GM12878 (cell line): Measurements from ENCODE around the gene ZCCHC2. TPM values are rescaled to one million over a fixed set of nuclear protein-coding genes. Genes with fewer than 3 reads are reported as not detected.
A peak's percentile ranks its signal among the peaks of the same experiment; 100 is the strongest.

Experiments
- ATAC-seq: fragments of 200-7000 bp; cut with Tn5 transposase; 3 replicates; pipeline ENCODE4 v1.9.1; 2020; ENCODE audit warnings: mild to moderate bottlenecking, moderate library complexity
- BruUV-seq: library from RNA; stranded (reverse); fragments of 400-500 nt; replicated peaks from 2 replicates; lab custom pipeline; 2021; lab: Mats Ljungman, UMichigan
- CTCF ChIA-PET: fragments of 300-600 bp; sonication (Branson Sonifier 250); formaldehyde crosslinking; extraction: SDS; loops from one replicate; lab custom pipeline; 2021; ENCODE audit warnings: inconsistent platforms; lab: Yijun Ruan, JAX
- POLR2A ChIA-PET: fragments of 350-600 bp; formaldehyde crosslinking; extraction: SDS; loops from one replicate; lab custom pipeline; 2021; ENCODE audit warnings: inconsistent platforms; lab: Charles Lee
- RAD21 ChIA-PET: fragments of 300-600 bp; sonication (Branson Sonifier 250); formaldehyde crosslinking; loops from one replicate; lab custom pipeline; 2023; ENCODE audit warnings: antibody characterized with exemption; ENCODE audit not compliant: unreplicated experiment; lab: Charles Lee
- SMC1A ChIA-PET: fragments of 300-600 bp; sonication (Branson Sonifier 250); formaldehyde crosslinking; loops from one replicate; lab custom pipeline; 2023; ENCODE audit not compliant: unreplicated experiment, uncharacterized antibody; lab: Charles Lee
- DNase-seq: peaks from one replicate; pipeline ENCODE4 v3.0.0-alpha.2; 2011; ENCODE audit warnings: low read depth, low spot score
- FAIRE-seq: peaks from 3 replicates; lab custom pipeline; 2011; peaks lifted over from hg19 to GRCh38; lab: Jason Lieb, UNC
- H2AFZ ChIP-seq: 2 replicates; pipeline ENCODE4 v1.6.0; 2011; ENCODE audit warnings: low read depth, low read length, control low read depth; ENCODE audit not compliant: control insufficient read depth
- H3K27ac ChIP-seq: 2 replicates; pipeline ENCODE4 v1.5.1; 2011; ENCODE audit warnings: control low read depth; ENCODE audit not compliant: control insufficient read depth, insufficient read depth
- H3K27me3 ChIP-seq, 2 experiments: replicated peaks in 1 of 2; 2 replicates each; pipeline versions ENCODE4 v1.6.0 to v1.6.1; 2011; ENCODE audit warnings: low read length in 1 of 2; ENCODE audit not compliant: control insufficient read depth in 2 of 2, insufficient read depth in 2 of 2
- H3K36me3 ChIP-seq, 2 experiments: 2 replicates each; pipeline ENCODE4 v1.5.1; 2011; ENCODE audit warnings: low read length in 1 of 2; ENCODE audit not compliant: control insufficient read depth in 2 of 2, insufficient read depth in 2 of 2
- H3K4me1 ChIP-seq: 2 replicates; pipeline ENCODE4 v1.6.1; 2011; ENCODE audit warnings: mild to moderate bottlenecking, low read length, moderate library complexity, mixed read lengths; ENCODE audit not compliant: control insufficient read depth, insufficient read depth
- H3K4me2 ChIP-seq: 2 replicates; pipeline ENCODE4 v1.6.0; 2011; ENCODE audit warnings: control low read depth; ENCODE audit not compliant: control insufficient read depth, insufficient read depth
- H3K4me3 ChIP-seq: fragments of 200-600 bp; sonication (generic); 2 replicates; pipeline ENCODE4 v1.5.1; 2016
- H3K79me2 ChIP-seq: 2 replicates; pipeline ENCODE4 v1.6.0; 2011; ENCODE audit warnings: low read length; ENCODE audit not compliant: control insufficient read depth, insufficient read depth
- H3K9ac ChIP-seq: 2 replicates; pipeline ENCODE4 v1.8.0; 2011; ENCODE audit warnings: low read length, control low read depth, mixed read lengths; ENCODE audit not compliant: control insufficient read depth, insufficient read depth
- H3K9me3 ChIP-seq: replicated peaks from 3 replicates; pipeline ENCODE4 v1.5.1; 2011; ENCODE audit warnings: mild to moderate bottlenecking, low read length; ENCODE audit not compliant: control insufficient read depth, insufficient read depth
- H4K20me1 ChIP-seq: 2 replicates; pipeline ENCODE4 v1.6.0; 2011; ENCODE audit not compliant: control insufficient read depth, insufficient read depth
- ATF3 ChIP-seq: IDR thresholded peaks from 2 replicates; pipeline ENCODE4 v1.6.1; 2011; ENCODE audit warnings: low read depth, mild to moderate bottlenecking, low read length, moderate library complexity, borderline replicate concordance; ENCODE audit errors: extremely low read depth
- BACH1 ChIP-seq: fragments of 450-650 bp; IDR thresholded peaks from 2 replicates; pipeline ENCODE4 v1.6.1; 2017; ENCODE audit warnings: mild to moderate bottlenecking, borderline replicate concordance
- BHLHE40 ChIP-seq, 2 experiments: fragments of 450-650 bp in 1 of 2; IDR thresholded peaks; 2 replicates each; pipeline ENCODE4 v1.6.1; 2011 to 2017; ENCODE audit warnings: low read depth in 2 of 2, borderline replicate concordance in 1 of 2, improper control_type of control experiment in 1 of 2, low read length in 1 of 2, mild to moderate bottlenecking in 1 of 2
- CREB1 ChIP-seq: IDR thresholded peaks from 2 replicates; pipeline ENCODE4 v1.6.1; 2012; ENCODE audit warnings: low read depth, mild to moderate bottlenecking, inconsistent platforms
- CTCF ChIP-seq, 3 experiments: IDR thresholded peaks in 2 of 3; conservative IDR thresholded peaks in 1 of 3; 2 replicates each; pipeline ENCODE4 v1.5.1; 2011; ENCODE audit warnings: low read depth in 3 of 3, low read length in 3 of 3, mild to moderate bottlenecking in 3 of 3, control low read depth in 2 of 3, moderate library complexity in 2 of 3, inconsistent platforms in 1 of 3, mixed read lengths in 1 of 3; ENCODE audit not compliant: control insufficient read depth in 2 of 3, insufficient read depth in 1 of 3; ENCODE audit errors: extremely low read depth in 1 of 3
- EGR1 ChIP-seq, 2 experiments: IDR thresholded peaks; 1 replicate in 1 of 2; 2 replicates in 1 of 2; pipeline ENCODE4 v1.6.1; 2011 to 2012; ENCODE audit warnings: low read depth in 2 of 2, low read length in 2 of 2, borderline replicate concordance in 1 of 2, mild to moderate bottlenecking in 1 of 2, moderate library complexity in 1 of 2
- ESRRA ChIP-seq: IDR thresholded peaks from 2 replicates; pipeline ENCODE4 v1.6.1; 2012; ENCODE audit warnings: mild to moderate bottlenecking, low read length, improper control_type of control experiment
- IRF3 ChIP-seq: fragments of 450-650 bp; IDR thresholded peaks from 2 replicates; pipeline ENCODE4 v1.6.1; 2014; ENCODE audit warnings: mild to moderate bottlenecking
- IRF4 ChIP-seq: IDR thresholded peaks from 2 replicates; pipeline ENCODE4 v1.6.1; 2011; ENCODE audit warnings: low read depth, low read length
- KAT2A ChIP-seq: conservative IDR thresholded peaks from 2 replicates; pipeline ENCODE4 v1.6.1; 2011; ENCODE audit warnings: low read depth, low read length; ENCODE audit not compliant: control insufficient read depth
- KLF5 ChIP-seq: fragments of 450-650 bp; IDR thresholded peaks from 2 replicates; pipeline ENCODE4 v1.6.1; 2014; ENCODE audit warnings: mild to moderate bottlenecking; ENCODE audit not compliant: partially characterized antibody
- NFYA ChIP-seq: IDR thresholded peaks from 2 replicates; pipeline ENCODE4 v1.6.1; 2011; ENCODE audit warnings: low read depth, mild to moderate bottlenecking, low read length, improper control_type of control experiment, borderline replicate concordance
- RB1 ChIP-seq: fragments of 450-650 bp; formaldehyde crosslinking; IDR thresholded peaks from 2 replicates; pipeline ENCODE4 v1.6.1; 2017; ENCODE audit warnings: mild to moderate bottlenecking, borderline replicate concordance
- RFX5 ChIP-seq: IDR thresholded peaks from 2 replicates; pipeline ENCODE4 v1.6.1; 2011; ENCODE audit warnings: low read depth, low read length, improper control_type of control experiment
- SMC3 ChIP-seq: IDR thresholded peaks from 2 replicates; pipeline ENCODE4 v1.6.1; 2011; ENCODE audit warnings: low read length, improper control_type of control experiment, borderline replicate concordance
- STAT1 ChIP-seq: fragments of 450-650 bp; conservative IDR thresholded peaks from 2 replicates; pipeline ENCODE4 v1.6.1; 2014; ENCODE audit warnings: antibody characterized with exemption, mild to moderate bottlenecking
- YY1 ChIP-seq: IDR thresholded peaks from 2 replicates; pipeline ENCODE4 v1.6.1; 2011; ENCODE audit warnings: low read depth, mild to moderate bottlenecking, low read length
- WGBS: methylation state at CpG from one replicate; pipeline ENCODE4 v1.1.6; 2016; ENCODE audit warnings: low lambda C conversion rate; ENCODE audit not compliant: insufficient replicate concordance, insufficient coverage; ENCODE audit errors: missing lambda C conversion rate; 5-methylcytosine and 5-hydroxymethylcytosine counted together
- in situ Hi-C: fragments of 300-500 bp; cut with MboI; formaldehyde crosslinking; loops from 9 replicates; pipeline ENCODE4 v1.14.3; 2018; ENCODE audit warnings: mixed read lengths
- intact Hi-C: fragments of 100-400 bp; cut with micrococcal nuclease; formaldehyde crosslinking; loops from one replicate; pipeline ENCODE4 v1.14.2; 2022; ENCODE audit not compliant: unreplicated experiment
- polyA plus RNA-seq, 11 experiments: library from polyadenylated mRNA; depleted of rRNA in 4 of 11; unstranded in 6 of 11; stranded (reverse) in 5 of 11; fragments of >200 nt; fragmentation: Nextera tagmentation in 4 of 11; fragmentation: Illumina TruSeq in 1 of 11; extraction: Ambion mirVana in 4 of 11; extraction: Trizol in 1 of 11; gene quantifications; 1 replicate in 1 of 11; 2 replicates in 10 of 11; pipeline versions ENCODE4 v1.2.1 to v1.2.3, GENCODE V29; 2011 to 2016; ENCODE audit warnings: inconsistent platforms in 2 of 11, missing spikeins in 2 of 11, low read depth in 1 of 11
- total RNA-seq, 4 experiments: library from RNA; depleted of rRNA in 3 of 4; stranded (reverse); fragments of >200 nt in 3 of 4; fragmentation: Illumina TruSeq in 1 of 4; extraction: Trizol in 1 of 4; gene quantifications; 2 replicates each; pipeline versions ENCODE4 v1.2.1 to v1.2.3, GENCODE V29; 2013 to 2021

ZCCHC2 gene
- total and polyA plus RNA-seq, 10 of the 15 experiments (the other 5 are each of a cell fraction or from before 2014, with no cell fraction given), result 1.7 to 17.4 (median 8.6) TPM

GRCh38 chr18:62586151-62586774, 63.4 kb downstream of the ZCCHC2 start:
- no peaks in the 10 kb centered on the region for H3K9me3 ChIP-seq
- H3K4me1 ChIP-seq, result peaks cover 21% of the 10 kb centered on the region
- BruUV-seq, result no TSS peak
- H3K9ac ChIP-seq, result no peak overlapping the region
- DNase-seq (peak; percentile 34), ATAC-seq (peak; percentile 89), FAIRE-seq (peak; percentile 71)
- intact Hi-C loops (loop anchor here (1.0 to 10.0 kb wide), 5 partner anchors 51 to 396 kb away; partner anchors contain the start of gene TNFRSF11A), in situ Hi-C loops (no loop called here)
- RAD21 ChIA-PET, result interaction anchor here (1.2 to 2.9 kb wide), 6 partner anchors 8 to 396 kb away, joined by 3 to 14 read pairs (median 6); partner anchors contain the start of gene PHLPP1
- peak overlapping the region; percentile 40 for H2AFZ ChIP-seq
- H3K79me2 ChIP-seq, result no peaks in the 10 kb centered on the region
- SMC1A ChIA-PET, result interaction anchor here (0.6 to 3.3 kb wide), 13 partner anchors 8 to 854 kb away, joined by 3 to 22 read pairs (median 3); no protein-coding TSS in a partner anchor
- POLR2A ChIA-PET, result interaction anchor here (0.6 kb wide), 1 partner anchor 304 kb away, joined by 3 read pairs; no protein-coding TSS in a partner anchor
- 0 out of 2 replicates have a peak overlapping the region, but pooled peaks have one; percentile 33 for H3K4me3 ChIP-seq
- CTCF ChIA-PET, result interaction anchor here (0.6 to 6.6 kb wide), 43 partner anchors 9 to 662 kb away, joined by 3 to 66 read pairs (median 4); partner anchors contain the start of gene PHLPP1
- H3K4me2 ChIP-seq, result peak overlapping the region; percentile 40
- H3K36me3 ChIP-seq, result no peaks in the 10 kb centered on the region; a peak in 1 of 4 replicates
- H3K27ac ChIP-seq, result no peak overlapping the region
- WGBS, result 21% methylated on average over 14 of the region's 14 CpGs
- H3K27me3 ChIP-seq, result no peaks in the 10 kb centered on the region
- no peaks in the 10 kb centered on the region for H4K20me1 ChIP-seq
- TF ChIP-seq BHLHE40 (IDR thresholded peaks at IDR 0.05; ENCODE audit: borderline replicate concordance in 1 of 2, low read depth in 2 of 2, low read length in 1 of 2) (peak in 1 of 2 experiments; percentile 13; a peak in 1 of 4 replicates), IRF3 (no peak), BACH1 (no peak), CTCF (IDR thresholded peaks at IDR 0.05 in 2 of 3, conservative IDR thresholded peaks at IDR 0.05 in 1 of 3; ENCODE audit: control insufficient read depth in 2 of 3, extremely low read depth in 1 of 3, insufficient read depth in 1 of 3, low read depth in 3 of 3, low read length in 3 of 3) (peak; percentile 84 to 96 (median 95)), KLF5 (no peak), ESRRA (no peak), RFX5 (no peak), IRF4 (peak; percentile 67), EGR1 (IDR thresholded peaks at IDR 0.05; ENCODE audit: borderline replicate concordance in 1 of 2, low read depth in 2 of 2, low read length in 2 of 2) (peak in 1 of 2 experiments; percentile 82; a peak in 2 of 3 replicates), NFYA (no peak), ATF3 (no peak), YY1 (peak; percentile 79), SMC3 (peak; percentile 71), STAT1 (no peak), RB1 (no peak), CREB1 (0 out of 2 replicates have a peak, but pooled peaks have one; percentile 20), KAT2A (no peak)
